ENCODE data around the gene LRRC25. TPM values are rescaled to one million over a fixed set of nuclear protein-coding genes. Genes with fewer than 3 reads are reported as not detected.

Gene LRRC25
- total and polyA plus RNA-seq, 10 of the 15 experiments (the other 5 are each of a cell fraction or from before 2014, with no cell fraction given) = 0.38 to 2.9 (median 1.2) TPM

GRCh38 chr19:18373892-18374629 is 23.4 kb downstream of the LRRC25 start (continued):
- TF ChIP-seq TCF3 (IDR thresholded peaks at IDR 0.05; ENCODE audit: borderline replicate concordance, insufficient read depth, low read depth, low read length) (peak; percentile 62; the same call in 1 of the 2 replicates), KDM1A (IDR thresholded peaks at IDR 0.05; ENCODE audit: borderline replicate concordance) (no peak), HDAC2 (IDR thresholded peaks at IDR 0.05) (no peak), SPI1 (IDR thresholded peaks at IDR 0.05; ENCODE audit: borderline replicate concordance, insufficient read depth, low read depth, low read length) (peak; percentile 79), ATF7 (IDR thresholded peaks at IDR 0.05; ENCODE audit: low read depth) (peak; percentile 65), HDGF (IDR thresholded peaks at IDR 0.05) (no peak), ATF3 (IDR thresholded peaks at IDR 0.05; ENCODE audit: borderline replicate concordance, extremely low read depth, low read depth, low read length) (peak; percentile 79; the same call in 1 of the 2 replicates), CEBPB (IDR thresholded peaks at IDR 0.05; ENCODE audit: borderline replicate concordance in 1 of 2, low read depth in 2 of 2, low read length in 2 of 2) (no peak), BACH1 (IDR thresholded peaks at IDR 0.05; ENCODE audit: borderline replicate concordance) (peak; percentile 81; the same call in 1 of the 2 replicates), LARP7 (IDR thresholded peaks at IDR 0.05) (0 out of 2 replicates have a peak, but pooled peaks have one; percentile 26), CHD2 (IDR thresholded peaks at IDR 0.05; ENCODE audit: borderline replicate concordance, low read depth, low read length) (peak; percentile 79), SUPT20H (IDR thresholded peaks at IDR 0.05; ENCODE audit: borderline replicate concordance, control insufficient read depth, low read depth, low read length) (no peak), TBL1XR1 (IDR thresholded peaks at IDR 0.05; ENCODE audit: low read depth, low read length) (peak; percentile 81), MYC (IDR thresholded peaks at IDR 0.05; ENCODE audit: insufficient read depth, insufficient read length, insufficient replicate concordance, low read length, severe bottlenecking) (peak; percentile 54), SREBF2 (IDR thresholded peaks at IDR 0.05; ENCODE audit: low read length) (no peak), USF1 (IDR thresholded peaks at IDR 0.05; ENCODE audit: borderline replicate concordance, extremely low read length, insufficient read depth, low read depth, low read length) (peak; percentile 90), ZZZ3 (IDR thresholded peaks at IDR 0.05; ENCODE audit: control insufficient read depth, insufficient read length, low read depth) (no peak), TARDBP (IDR thresholded peaks at IDR 0.05; ENCODE audit: borderline replicate concordance) (peak; percentile 72; the same call in 1 of the 2 replicates), E2F8 (IDR thresholded peaks at IDR 0.05; ENCODE audit: low read depth, partially characterized antibody) (no peak), DPF2 (IDR thresholded peaks at IDR 0.05) (peak; percentile 83), CBX3 (IDR thresholded peaks at IDR 0.05; ENCODE audit: borderline replicate concordance, low read depth) (no peak), ZNF592 (IDR thresholded peaks at IDR 0.05) (no peak)
